ENCODE data around the gene SEM1.

- no peak for TF ChIP-seq POLR2A (IDR thresholded peaks at IDR 0.05; ENCODE audit: low read length)
- no peak for TF ChIP-seq GATA1 (IDR thresholded peaks at IDR 0.05; ENCODE audit: low read depth, low read length)
These were observed 898 bp upstream of the SEM1 start for GRCh38 chr7:96710544-96710943.

Measured in erythroblast (primary cell).